Stimulated activated CD8-positive, alpha-beta memory T cell treated with anti-CD3 and anti-CD28 coated beads, Interleukin-7, amount 100 ng/mL, for 4 hours (primary cell): ENCODE data around the gene HIVEP3.

Experiments
- DNase-seq, 2 donors: peaks; one replicate each; pipeline ENCODE4 v3.0.0-alpha.2; 2020; ENCODE audit warnings: low read depth in 2 of 2

HIVEP3 gene

GRCh38 chr1:41733021-41733420 is 185.7 kb downstream of the HIVEP3 start:
- DNase-seq, result no peak

DNA sequence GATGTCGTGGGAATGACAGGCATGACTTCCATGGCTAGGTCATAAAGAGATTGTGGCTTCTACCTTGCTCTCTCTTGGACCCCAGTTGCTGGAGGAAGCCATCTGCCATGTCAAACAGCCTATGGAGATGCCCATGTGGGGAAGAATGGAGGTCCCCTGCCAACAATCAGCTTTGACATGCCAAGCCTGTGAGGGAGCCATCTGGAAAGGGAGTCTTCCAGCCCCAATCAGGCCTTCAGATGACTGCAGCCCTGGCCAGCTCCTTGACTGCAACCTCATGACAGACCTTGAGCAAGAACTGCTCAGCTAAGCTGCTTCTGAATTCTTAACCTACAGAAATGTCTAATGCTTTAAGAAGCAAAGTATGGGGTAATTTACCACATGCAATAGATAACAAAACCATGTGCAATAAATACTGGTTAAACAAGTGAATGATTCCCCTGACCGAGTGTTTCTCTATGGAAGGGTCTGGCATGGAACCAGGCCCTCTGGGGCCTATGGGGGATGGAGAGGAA is 187.1 kb downstream of the HIVEP3 start:
- DNase-seq, result no peak

GRCh38 chr1:41730806-41731205 is 187.9 kb downstream of the HIVEP3 start:
- DNase-seq, result no peak

GRCh38 chr1:41728403-41729202 is 190.1 kb downstream of the HIVEP3 start:
- DNase-seq, result peak; percentile 61 to 71

DNA sequence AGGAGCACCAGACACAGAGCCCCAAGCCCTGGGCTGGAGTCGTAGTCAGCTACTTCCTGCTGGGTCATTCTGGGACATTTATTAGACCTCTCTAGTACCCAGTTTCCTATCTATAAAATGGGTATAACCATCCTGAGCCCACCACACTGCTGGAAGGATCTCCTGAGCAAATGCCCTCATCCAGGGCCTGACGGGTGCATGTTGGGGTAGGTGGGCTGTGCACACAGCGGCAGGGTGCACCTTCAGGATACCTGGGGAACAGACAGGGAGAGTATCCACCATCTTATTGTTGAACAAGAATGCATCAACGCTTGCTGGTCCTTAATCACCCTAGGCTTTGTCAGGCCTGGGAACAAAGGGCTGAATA is 191.0 kb downstream of the HIVEP3 start:
- no peak for DNase-seq

GRCh38 chr1:41726899-41727748 is 191.6 kb downstream of the HIVEP3 start:
- no peak for DNase-seq

GRCh38 chr1:41726292-41726691 is 192.4 kb downstream of the HIVEP3 start:
- DNase-seq, result no peak

GRCh38 chr1:41724926-41725325 is 193.8 kb downstream of the HIVEP3 start:
- no peak for DNase-seq

DNA sequence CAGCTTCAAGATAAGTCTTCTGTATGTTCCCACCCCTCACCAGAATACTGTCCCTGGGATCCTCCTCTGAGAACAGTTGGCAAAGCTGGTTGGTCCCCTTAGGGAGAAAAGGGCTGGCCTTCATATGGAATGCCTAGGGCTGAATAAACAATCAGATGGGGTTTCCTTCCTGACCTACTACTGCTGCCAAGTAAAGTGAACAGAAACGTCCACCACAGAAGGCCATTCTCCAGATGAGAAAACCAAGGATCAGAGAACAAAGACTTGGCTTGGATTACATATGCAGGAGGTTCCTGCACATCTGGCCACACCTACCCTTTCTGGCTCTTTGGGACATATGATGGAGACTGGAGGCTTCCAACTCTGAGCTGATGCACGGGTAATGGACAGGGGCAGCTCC is 194.5 kb downstream of the HIVEP3 start:
- DNase-seq, result no peak

- no peak for DNase-seq
Measured at GRCh38 chr1:41723786-41724185, 194.9 kb downstream of the HIVEP3 start.

GRCh38 chr1:41722184-41722583 is 196.5 kb downstream of the HIVEP3 start:
- DNase-seq, result no peak

- no peak for DNase-seq
Measured at GRCh38 chr1:41720861-41721410, 197.8 kb downstream of the HIVEP3 start.

GRCh38 chr1:41719590-41719989 is 199.1 kb downstream of the HIVEP3 start:
- no peak for DNase-seq

- no peak for DNase-seq
Measured at GRCh38 chr1:41719128-41719527, 199.6 kb downstream of the HIVEP3 start.

- no peak for DNase-seq
Measured at GRCh38 chr1:41718497-41718896, 200.2 kb downstream of the HIVEP3 start.

DNA sequence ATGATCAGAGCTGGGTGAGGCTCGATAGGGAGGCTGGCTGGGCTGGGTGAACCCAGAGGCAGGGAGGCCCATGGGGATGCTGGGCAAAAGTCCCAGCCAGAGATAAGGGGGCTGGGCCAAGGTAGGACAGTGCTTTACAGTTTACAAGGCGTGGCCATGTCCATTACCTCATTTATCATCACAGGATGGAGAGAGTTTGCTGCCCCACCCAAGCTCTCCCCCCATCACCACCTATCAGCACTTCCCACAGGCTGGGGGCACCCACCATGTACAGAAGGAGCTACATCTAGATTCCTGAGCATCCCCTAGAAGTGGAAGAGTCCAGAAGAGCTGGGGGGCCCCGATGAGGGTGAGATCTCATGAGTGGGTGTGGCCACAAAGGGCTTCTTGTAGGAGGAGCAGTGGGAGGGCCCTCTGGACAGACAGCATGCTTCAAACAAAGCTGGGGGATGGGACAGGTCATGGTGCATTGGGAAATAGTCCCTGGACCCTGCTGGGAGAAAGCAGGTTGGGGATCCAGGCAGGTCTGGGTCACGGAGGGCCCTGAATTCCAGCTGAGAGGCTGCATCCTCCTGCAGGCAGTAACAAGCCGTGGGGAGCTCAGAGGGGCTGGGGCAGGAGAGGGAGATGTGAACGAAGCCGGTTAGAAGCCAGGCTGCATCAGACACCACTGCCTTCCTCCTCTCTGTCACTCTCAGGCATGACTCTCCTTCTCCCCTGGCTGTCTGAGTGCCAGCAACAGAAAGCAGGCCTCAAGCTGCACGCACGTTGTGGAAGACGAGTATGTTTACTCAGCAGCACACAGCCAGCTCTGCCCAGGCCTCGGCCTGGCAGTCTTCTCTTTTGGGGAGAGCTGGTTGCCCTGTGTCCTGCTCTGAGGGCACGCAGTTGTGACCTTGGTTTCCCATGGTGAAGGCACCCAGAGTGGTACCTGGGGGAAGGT is 202.3 kb downstream of the HIVEP3 start:
- no peak for DNase-seq

DNA sequence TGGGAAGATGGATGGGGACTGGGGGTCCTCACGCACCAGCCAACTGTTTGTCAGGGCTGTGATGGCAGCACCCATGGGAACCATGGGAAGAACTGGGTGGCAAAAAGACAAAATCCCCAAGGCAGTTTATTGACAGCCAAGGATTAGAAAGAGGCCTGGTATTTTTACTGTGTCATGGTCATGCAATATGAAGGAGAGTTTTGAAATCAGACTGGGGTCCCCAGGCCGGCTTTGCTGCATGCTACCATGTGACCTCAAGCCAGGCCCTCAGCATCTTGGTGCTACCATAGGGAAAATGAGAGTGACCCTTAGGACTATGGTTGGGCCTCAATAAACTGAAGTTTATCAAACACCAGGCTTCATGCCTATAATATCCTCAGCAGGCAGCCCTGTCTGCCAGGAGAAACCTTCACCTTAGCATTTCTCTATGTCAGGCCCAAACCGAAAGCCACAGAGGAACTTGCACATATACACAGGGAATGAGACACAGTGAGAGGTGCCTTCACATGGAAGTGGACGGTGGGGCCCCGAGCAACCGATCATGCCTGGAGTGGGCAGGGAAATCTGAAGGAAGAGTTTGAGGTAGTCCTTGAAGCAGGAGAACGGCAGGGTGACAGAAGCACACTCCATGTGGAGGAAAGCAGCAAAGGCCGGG is 203.2 kb downstream of the HIVEP3 start:
- no peak for DNase-seq

GRCh38 chr1:41714638-41715389 is 203.9 kb downstream of the HIVEP3 start:
- no peak for DNase-seq

DNA sequence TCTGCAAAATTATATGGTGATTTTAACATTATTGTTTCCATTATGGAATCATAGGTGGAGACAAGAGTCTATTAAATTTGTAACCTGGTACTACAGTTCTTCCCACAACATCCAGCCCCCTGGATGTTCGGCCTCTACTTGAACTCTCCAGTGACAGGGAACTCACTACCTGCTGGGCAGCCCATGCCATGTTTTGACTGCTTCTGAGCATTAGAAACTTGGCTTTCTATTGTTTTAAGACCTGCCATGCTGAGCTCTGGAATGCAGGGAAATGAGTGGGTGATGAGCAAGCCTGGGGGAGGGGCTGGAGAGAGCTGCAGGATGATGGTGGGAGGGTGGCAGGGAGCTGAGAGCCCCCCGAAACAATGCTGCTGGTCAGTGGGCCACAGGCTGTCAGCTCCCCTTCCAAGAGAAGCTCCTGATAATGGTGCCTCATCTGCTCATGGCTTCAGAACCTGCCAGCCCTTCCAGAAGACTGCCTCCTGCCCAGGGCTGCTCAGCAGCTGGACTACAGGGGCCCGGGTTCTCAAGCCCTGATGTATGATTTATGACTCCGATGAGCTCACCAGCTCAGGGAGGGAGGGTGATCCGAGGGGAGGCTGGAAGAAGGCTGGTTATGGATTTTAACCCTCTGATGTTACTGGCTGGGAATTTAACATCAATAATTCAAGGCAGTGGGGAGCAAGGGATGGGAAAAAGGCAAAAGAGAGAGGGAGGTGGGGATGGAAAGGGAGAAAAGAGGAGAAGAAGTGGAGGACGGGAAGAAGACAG is 205.0 kb downstream of the HIVEP3 start:
- DNase-seq, result no peak
